Stimulated activated CD8-positive, alpha-beta memory T cell treated with anti-CD3 and anti-CD28 coated beads, Interleukin-7, amount 100 ng/mL, for 4 hours (primary cell): ENCODE data around the gene PGLYRP3.

ENCODE experiments used
- DNase-seq, 2 donors: peaks; one replicate each; pipeline ENCODE4 v3.0.0-alpha.2; 2020; ENCODE audit warnings: low read depth in 2 of 2

Gene PGLYRP3

DNA sequence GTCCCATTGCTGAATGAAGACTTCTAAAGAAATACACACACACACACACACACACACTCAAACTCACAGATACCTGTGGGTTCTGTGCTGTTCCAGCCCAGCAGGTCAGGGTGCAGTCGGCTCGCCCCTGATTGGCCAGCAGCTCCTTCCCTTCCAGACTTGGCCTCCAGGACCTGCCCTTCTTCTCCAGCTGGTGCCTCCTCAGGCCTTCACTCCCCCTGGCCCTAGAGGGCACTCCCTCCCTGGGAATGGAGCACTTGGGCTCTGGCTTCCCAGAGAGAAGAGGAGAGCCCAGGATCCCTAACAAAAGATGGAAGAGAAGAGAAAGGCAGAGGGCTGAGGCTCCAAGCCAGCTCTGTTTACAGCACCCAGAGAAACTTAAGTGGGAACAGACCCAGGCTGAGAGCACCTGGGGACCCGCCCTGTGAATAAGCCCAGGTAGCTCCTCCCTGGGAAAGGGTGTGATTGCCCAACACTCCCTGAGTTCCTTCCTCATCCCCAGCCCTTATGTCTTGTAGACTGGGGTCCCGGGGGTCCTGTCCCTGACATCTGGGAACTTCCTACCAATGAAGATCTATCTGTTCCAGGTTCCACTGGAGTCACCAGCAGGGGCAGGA is at the start of gene PGLYRP3:
PGLYRP3 (minus strand) TSS at position 383 of the 617 bp plus-strand sequence. CDS start 2,287 bp downstream, outside the sequence.
- no peak for DNase-seq

GRCh38 chr1:153362187-153362775 is 49.5 kb upstream of the PGLYRP3 start:
- DNase-seq, result no peak

GRCh38 chr1:153361480-153362109 is 48.8 kb upstream of the PGLYRP3 start:
- no peak for DNase-seq

DNA sequence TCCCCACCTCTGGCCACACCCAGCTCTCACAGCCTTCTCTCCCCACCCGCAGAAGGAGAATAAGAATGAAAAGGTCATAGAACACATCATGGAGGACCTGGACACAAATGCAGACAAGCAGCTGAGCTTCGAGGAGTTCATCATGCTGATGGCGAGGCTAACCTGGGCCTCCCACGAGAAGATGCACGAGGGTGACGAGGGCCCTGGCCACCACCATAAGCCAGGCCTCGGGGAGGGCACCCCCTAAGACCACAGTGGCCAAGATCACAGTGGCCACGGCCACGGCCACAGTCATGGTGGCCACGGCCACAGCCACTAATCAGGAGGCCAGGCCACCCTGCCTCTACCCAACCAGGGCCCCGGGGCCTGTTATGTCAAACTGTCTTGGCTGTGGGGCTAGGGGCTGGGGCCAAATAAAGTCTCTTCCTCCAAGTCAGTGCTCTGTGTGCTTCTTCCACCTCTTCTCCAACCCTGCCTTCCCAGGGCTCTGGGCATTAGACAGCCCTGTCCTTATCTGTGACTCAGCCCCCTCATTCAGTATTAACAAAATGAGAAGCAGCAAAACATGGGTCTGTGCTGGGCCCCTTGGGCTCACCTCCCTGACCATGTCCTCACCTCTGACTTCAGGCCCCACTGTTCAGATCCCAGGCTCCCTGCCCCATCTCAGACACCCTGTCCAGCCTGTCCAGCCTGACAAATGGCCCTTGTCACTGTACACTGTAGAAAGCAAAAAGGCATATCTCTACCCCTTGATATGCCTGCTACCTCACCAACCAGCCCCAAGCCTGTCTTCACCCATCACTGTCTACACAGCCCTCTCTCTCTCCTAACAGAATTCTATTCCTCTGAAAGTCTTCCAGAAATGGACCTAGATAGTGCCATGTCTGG is 48.1 kb upstream of the PGLYRP3 start:
- no peak for DNase-seq

DNA sequence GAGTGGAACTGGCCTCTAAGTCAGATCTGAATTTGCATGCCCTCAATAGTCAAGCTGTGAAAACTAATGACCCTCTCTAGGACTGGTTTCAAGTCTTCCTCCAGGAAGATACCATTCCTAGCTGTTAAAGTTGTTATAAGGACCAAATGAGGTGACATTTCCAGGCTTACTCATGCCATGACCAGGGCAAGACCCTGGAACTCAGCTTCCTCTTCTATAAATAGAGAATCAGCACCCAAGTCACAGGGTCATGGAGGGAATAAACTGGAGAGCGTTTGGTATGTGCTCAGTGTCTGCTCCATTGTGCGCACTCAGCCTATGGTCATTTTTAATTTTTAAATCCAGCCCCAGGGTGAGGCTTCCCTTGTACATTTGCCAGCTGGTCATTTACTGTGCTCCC is 47.4 kb upstream of the PGLYRP3 start:
- no peak for DNase-seq

DNA sequence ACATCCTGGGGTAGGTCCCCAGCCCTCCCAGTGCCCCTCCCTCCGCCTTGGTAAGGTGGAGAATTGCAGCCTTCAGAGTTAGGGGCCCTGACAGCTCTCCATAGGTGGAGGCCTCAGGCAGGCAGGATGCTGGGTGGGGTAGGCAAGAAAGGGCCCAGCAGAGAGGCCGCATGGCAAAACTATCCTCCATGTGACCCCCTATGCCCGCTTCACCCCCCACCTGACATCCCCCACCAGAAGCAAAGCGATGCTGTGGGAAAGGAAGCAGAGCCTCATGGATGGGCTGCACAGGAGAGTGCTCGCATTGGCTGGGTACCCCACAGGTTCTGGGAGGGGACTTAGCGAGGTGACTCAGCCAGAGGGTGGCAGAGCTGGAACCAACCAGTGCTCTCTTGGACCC is 46.5 kb upstream of the PGLYRP3 start:
- DNase-seq, result no peak

GRCh38 chr1:153358691-153358975 is 45.9 kb upstream of the PGLYRP3 start:
- DNase-seq, result no peak

DNA sequence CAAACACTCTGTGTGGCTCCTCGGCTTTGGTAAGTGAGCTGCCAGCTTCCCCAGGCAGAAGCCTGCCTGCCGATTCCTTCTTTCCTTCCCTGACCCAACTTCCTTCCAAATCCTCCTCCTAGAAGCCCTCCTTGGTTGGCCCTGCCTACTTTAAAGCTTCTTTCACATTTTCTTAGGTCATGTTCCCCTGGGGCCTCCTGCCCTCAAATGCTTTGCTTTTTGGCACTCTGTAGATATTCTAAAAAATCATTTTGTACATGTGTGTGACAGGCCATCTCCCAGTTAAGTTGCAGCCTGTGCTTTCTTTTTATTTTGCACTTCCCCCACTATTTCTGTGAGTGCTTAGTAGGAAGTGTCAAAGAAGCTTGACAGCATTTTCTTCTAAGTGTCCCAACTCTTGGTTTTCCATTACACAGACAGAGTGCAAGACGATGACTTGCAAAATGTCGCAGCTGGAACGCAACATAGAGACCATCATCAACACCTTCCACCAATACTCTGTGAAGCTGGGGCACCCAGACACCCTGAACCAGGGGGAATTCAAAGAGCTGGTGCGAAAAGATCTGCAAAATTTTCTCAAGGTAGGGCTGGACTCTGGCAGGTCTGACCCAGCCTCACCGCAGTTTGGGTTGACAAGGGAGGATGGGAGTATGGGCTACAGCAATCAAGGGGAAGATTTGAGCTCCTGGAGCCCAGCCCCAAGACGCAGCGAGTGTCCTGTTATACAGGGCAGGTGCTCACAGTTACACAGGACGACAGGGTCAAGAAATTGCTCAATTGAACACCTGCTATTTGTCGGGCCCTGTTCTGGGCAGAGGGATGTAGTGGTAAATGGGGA is 45.3 kb upstream of the PGLYRP3 start, which contains the start of gene S100A9:
S100A9 (plus strand) TSS at position 2 of the 838 bp plus-strand sequence; CDS start at position 432, 430 bp downstream.
- no peak for DNase-seq

DNA sequence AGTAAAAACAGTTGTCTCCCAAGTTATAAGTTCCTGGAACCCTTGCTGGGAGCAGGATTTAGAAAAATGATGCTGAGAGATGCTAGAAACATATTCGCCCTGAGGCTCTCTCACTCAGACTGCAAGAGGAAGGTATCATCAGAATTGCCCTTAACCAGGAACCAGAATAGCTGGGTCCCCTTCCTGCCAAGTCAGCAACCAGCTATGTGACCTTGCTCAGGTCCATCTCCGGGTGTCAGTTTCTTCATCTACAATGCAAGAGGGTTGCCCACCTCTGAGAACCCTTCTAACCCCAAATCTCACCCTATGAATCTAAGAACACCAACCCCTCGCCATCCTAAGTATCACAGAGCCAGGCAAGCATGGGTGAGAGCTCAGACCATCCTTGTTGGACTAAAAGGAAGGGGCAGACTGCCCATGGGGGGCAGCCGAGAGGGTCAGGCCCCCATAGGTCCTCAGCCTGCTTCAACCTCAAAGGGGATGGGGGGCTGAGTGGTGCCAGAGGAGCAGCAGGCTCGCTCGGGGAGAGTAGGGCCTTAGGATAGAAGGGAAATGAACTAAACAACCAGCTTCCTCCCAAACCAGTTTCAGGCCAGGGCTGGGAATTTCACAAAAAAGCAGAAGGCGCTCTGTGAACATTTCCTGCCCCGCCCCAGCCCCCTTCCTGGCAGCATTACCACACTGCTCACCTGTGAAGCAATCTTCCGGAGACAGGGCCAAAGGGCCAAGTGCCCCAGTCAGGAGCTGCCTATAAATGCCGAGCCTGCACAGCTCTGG is 44.5 kb upstream of the PGLYRP3 start:
- DNase-seq, result no peak

GRCh38 chr1:153356392-153357075 is 43.8 kb upstream of the PGLYRP3 start:
- DNase-seq, result no peak

DNA sequence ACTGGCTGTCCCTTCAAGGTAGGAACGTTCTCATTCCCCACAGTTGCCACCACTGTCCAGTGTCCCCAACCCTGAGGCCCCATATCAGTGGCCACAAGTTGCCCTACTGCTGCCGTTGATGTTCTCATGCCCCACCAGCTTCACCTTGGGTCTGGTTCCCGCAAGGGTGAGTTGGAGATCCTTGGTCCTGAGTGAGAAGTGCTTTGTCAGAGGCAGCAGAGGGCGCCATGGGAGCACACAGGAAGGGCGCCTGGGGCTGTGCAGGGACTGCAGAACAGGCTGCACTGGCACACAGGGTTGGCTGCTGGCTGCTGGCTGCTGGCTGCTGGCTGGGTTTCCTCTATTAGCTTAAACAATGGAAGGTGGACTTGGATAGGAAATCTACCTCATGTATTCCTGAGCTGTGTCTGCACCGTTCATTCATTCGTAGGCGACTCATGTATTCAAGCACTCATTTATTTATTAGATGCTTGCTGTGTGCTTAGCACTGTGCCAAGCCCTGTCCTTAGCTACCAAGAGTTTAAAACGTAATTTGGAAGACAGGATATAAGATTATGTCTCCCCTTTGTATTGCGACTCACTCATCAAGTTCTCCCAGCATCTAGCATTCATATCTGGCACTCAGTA is 42.8 kb upstream of the PGLYRP3 start:
- no peak for DNase-seq

GRCh38 chr1:153354515-153355193 is 41.9 kb upstream of the PGLYRP3 start:
- DNase-seq, result no peak

DNA sequence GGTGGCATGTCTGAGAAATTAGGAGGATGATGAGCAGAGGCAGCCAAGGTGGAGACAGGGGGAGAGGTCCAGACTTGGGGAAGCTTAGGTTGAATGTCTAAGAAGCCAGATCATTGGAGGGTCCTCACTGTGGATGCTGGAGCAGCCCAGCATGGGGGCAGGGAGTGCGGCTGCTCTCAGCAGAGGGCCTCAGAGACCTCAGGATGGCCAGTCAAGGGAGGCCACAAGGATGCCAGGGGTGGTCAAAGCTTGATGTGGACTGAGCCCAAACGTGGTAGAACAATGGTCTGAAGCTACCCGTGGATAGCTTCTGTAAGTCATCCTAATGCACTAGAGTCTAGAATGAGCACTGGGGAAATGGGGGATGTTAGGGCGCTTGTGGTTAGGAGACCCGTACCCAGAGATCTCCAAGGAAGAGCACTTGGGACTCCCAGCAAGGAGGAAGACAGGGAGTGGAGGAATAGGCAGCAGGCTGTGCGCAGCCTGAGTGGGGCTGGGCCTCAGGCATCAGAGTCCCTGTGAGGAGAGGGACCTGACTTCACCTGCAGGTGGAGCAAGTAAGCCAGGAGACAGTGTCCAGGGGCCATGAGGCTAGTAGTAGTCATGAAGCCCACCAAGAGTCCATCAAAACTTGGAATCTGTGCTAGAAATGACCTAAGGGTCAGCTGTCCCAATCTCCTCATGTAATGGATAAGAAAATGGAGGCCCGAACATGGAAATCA is 40.6 kb upstream of the PGLYRP3 start:
- no peak for DNase-seq

GRCh38 chr1:153352523-153352922 is 39.8 kb upstream of the PGLYRP3 start:
- DNase-seq, result peak; percentile 30 to 41

DNA sequence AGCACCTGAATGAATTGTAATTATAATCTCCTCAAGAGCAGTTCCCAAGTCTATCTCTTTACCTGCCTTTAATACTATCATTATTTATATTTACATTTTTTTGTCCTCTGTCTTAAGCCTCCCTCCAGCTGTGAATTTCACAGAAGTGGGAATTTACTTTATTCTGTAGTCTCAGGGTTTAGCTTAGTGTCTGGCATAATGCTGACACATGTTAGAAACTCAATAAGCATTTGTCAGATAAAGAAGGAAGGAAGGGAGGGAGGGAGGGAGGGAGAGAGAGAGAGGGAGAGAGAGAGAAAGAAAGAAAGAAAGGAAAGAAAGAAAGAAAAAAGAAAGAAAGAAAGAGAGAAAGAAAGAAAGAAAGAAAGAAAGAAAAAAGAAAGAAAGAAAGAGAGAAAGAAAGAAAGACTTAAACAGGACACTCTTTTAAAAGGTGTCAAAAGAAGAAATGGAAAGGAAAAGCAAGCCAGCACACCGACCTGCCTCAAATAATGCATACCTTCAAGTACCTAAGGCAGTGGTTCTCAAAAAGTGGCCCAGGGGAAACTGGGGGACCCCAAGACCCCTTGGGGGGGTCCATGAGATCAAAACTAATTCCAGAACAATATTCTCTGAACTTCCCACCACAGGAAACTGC is 37.7 kb upstream of the PGLYRP3 start:
- no peak for DNase-seq

GRCh38 chr1:153349363-153350320 is 36.9 kb upstream of the PGLYRP3 start:
- no peak for DNase-seq
